ENCODE data around the gene PANK1.

- TF ChIP-seq CTCF (conservative IDR thresholded peaks at IDR 0.05; ENCODE audit: low read length) (no peak), EZH2phosphoT487 (IDR thresholded peaks at IDR 0.05; ENCODE audit: borderline replicate concordance, low read depth, low read length) (no peak)
Measured at GRCh38 chr10:89576696-89577095, 68.3 kb downstream of the PANK1 start.
